NCI-H748 treated with DMSO at 0.1 percent for 48 hours (cell line): ENCODE measurements around the gene AFF1.
"Not testable (repeated sequence)": the region's sequence is repeated elsewhere in the genome, so short reads cannot be mapped to it uniquely, and the experiment has no call there.

Source experiments
- DNase-seq: peaks from one replicate; lab custom pipeline; 2025; lab: John Stamatoyannopoulos, UW

AFF1 gene

GRCh38 chr4:87057835-87058355 lies 123.1 kb downstream of the AFF1 start:
- no peak for DNase-seq

- DNase-seq, result no peak
Observed at GRCh38 chr4:87058356-87059073, 123.7 kb downstream of the AFF1 start.

- DNase-seq, result no peak
Observed at GRCh38 chr4:87060957-87061356, 126.1 kb downstream of the AFF1 start.

- no peak for DNase-seq
Observed at GRCh38 chr4:87065021-87065420, 130.2 kb downstream of the AFF1 start.

- no peak for DNase-seq
Observed at GRCh38 chr4:87066403-87067123, 131.8 kb downstream of the AFF1 start.

GRCh38 chr4:87067124-87067885 lies 132.5 kb downstream of the AFF1 start:
- DNase-seq, result no peak

GRCh38 chr4:87068583-87069021 lies 133.8 kb downstream of the AFF1 start:
- DNase-seq, result no peak

- no peak for DNase-seq
Observed at GRCh38 chr4:87069037-87069742, 134.4 kb downstream of the AFF1 start.

GRCh38 chr4:87071401-87071800 lies 136.6 kb downstream of the AFF1 start:
- DNase-seq, result no peak

- DNase-seq, result not testable (repeated sequence)
Observed at GRCh38 chr4:87072545-87072944, 137.7 kb downstream of the AFF1 start.

- DNase-seq, result peak; percentile 58
Observed at GRCh38 chr4:87073199-87074120, 138.6 kb downstream of the AFF1 start.

- no peak for DNase-seq
Observed at GRCh38 chr4:87074121-87074488, 139.3 kb downstream of the AFF1 start.

GRCh38 chr4:87075876-87076275 lies 141.1 kb downstream of the AFF1 start:
- DNase-seq, result no peak

GRCh38 chr4:87076690-87077358 lies 142.0 kb downstream of the AFF1 start:
- DNase-seq, result no peak

- no peak for DNase-seq
Observed at GRCh38 chr4:87077914-87078585, 143.2 kb downstream of the AFF1 start.

- no peak for DNase-seq
Observed at GRCh38 chr4:87078987-87079486, 144.2 kb downstream of the AFF1 start.

- DNase-seq, result no peak
Observed at GRCh38 chr4:87079967-87080366, 145.2 kb downstream of the AFF1 start.

- no peak for DNase-seq
Observed at GRCh38 chr4:87080462-87080861, 145.7 kb downstream of the AFF1 start.

- DNase-seq, result no peak
Observed at GRCh38 chr4:87081826-87082225, 147.0 kb downstream of the AFF1 start.
